ENCODE data around the gene UNC13B. TPM values are rescaled to one million over a fixed set of nuclear protein-coding genes. Genes with fewer than 3 reads are reported as not detected.

The UNC13B gene
- total and polyA plus RNA-seq, 2 donors (not counting 3 experiments of a cell fraction or from before 2014, with no cell fraction given) = 30.1 to 46.2 TPM

DNA sequence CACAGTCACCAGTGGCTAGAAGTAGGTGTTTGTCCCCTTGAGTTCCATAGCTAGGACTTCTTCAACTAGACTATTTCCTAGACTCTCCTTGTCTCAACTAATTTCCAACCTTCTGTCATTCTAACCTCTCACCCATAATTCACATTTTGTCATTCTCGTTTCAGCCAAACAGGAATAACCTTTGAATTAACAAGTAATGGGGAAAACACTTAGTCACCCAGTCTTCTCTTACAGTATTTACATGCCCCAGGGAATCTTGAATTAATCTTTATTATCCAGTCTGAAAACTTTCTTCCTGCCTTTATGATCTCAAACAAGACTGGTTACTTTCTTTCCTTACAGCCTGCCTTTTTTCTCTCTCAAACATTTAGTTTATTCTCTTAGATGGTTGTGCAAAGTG lies 264.8 kb downstream of the UNC13B start:
- CTCF ChIA-PET = no interaction called here
- FAIRE-seq (no peak), DNase-seq (ENCODE audit: low read depth, low spot score) (peak; percentile 14)
- intact Hi-C loops (cut with micrococcal nuclease) (no loop called here), dilution Hi-C loops (cut with MboI; ENCODE audit: extremely low pct_ligation_motif_present, low sequenced_read_pairs) (no loop called here)
- Histone ChIP-seq H3K9me1 (replicated peaks; ENCODE audit: control insufficient read depth, extremely low read depth, insufficient read depth, low read length) (no peaks in the 10 kb centered on the region), H3K36me3 (ENCODE audit: control insufficient read depth in 2 of 2, extremely low read depth in 1 of 2, insufficient read depth in 2 of 2, low read length in 2 of 2) (no peaks in the 10 kb centered on the region), H3K9me3 (replicated peaks; ENCODE audit: control insufficient read depth, insufficient read depth, low read length) (no peaks in the 10 kb centered on the region), H3K4me1 (ENCODE audit: control insufficient read depth, extremely low read depth, insufficient read depth, low read length) (no peaks in the 10 kb centered on the region), H3K9ac (replicated peaks; ENCODE audit: extremely low read depth, insufficient read depth, low read length) (no peak overlapping the region), H3K27me3 (ENCODE audit: control insufficient read depth in 2 of 2, insufficient read depth in 2 of 2, low read length in 2 of 2) (no peaks in the 10 kb centered on the region), H3K27ac (ENCODE audit: insufficient read depth, low read depth, low read length) (no peak overlapping the region), H2AFZ (ENCODE audit: low read depth, low read length) (no peak overlapping the region), H3K4me2 (ENCODE audit: insufficient read depth, low read length) (no peak overlapping the region), H3K79me2 (ENCODE audit: control insufficient read depth, insufficient read depth, low read length) (no peaks in the 10 kb centered on the region), H4K20me1 (replicated peaks; ENCODE audit: control insufficient read depth, extremely low read depth, insufficient read depth, low read length) (no peaks in the 10 kb centered on the region), H3K4me3 (replicated peaks in 1 of 3; ENCODE audit: insufficient read depth in 1 of 3, low read depth in 1 of 3, low read length in 3 of 3) (no peak overlapping the region)
- TF ChIP-seq POLR2A (IDR thresholded peaks at IDR 0.05; ENCODE audit: low read depth, low read length) = no peak
- no peak for TF ChIP-seq POLR2AphosphoS5 (IDR thresholded peaks at IDR 0.05; ENCODE audit: insufficient read depth, low read depth, low read length)
- TF ChIP-seq, protein P1, sequence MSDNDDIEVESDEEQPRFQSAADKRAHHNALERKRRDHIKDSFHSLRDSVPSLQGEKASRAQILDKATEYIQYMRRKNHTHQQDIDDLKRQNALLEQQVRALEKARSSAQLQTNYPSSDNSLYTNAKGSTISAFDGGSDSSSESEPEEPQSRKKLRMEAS (IDR thresholded peaks at IDR 0.05; ENCODE audit: insufficient read depth, insufficient read length) = no peak
- TF ChIP-seq, protein P2, sequence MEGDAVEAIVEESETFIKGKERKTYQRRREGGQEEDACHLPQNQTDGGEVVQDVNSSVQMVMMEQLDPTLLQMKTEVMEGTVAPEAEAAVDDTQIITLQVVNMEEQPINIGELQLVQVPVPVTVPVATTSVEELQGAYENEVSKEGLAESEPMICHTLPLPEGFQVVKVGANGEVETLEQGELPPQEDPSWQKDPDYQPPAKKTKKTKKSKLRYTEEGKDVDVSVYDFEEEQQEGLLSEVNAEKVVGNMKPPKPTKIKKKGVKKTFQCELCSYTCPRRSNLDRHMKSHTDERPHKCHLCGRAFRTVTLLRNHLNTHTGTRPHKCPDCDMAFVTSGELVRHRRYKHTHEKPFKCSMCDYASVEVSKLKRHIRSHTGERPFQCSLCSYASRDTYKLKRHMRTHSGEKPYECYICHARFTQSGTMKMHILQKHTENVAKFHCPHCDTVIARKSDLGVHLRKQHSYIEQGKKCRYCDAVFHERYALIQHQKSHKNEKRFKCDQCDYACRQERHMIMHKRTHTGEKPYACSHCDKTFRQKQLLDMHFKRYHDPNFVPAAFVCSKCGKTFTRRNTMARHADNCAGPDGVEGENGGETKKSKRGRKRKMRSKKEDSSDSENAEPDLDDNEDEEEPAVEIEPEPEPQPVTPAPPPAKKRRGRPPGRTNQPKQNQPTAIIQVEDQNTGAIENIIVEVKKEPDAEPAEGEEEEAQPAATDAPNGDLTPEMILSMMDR (IDR thresholded peaks at IDR 0.05; ENCODE audit: extremely low read depth in 1 of 2, insufficient read depth in 1 of 2, low read depth in 1 of 2, low read length in 2 of 2) = no peak
- no peak for TF ChIP-seq JUN (IDR thresholded peaks at IDR 0.05; ENCODE audit: borderline replicate concordance, insufficient read depth, insufficient read length, low read depth)
- no peak for TF ChIP-seq EZH2 (IDR thresholded peaks at IDR 0.05; ENCODE audit: borderline replicate concordance, low read depth, low read length, severe bottlenecking)
- TF ChIP-seq GATA2 (IDR thresholded peaks at IDR 0.05; ENCODE audit: insufficient read depth, insufficient read length, low read depth, low read length) = no peak
- TF ChIP-seq FOS (IDR thresholded peaks at IDR 0.05; ENCODE audit: borderline replicate concordance, insufficient read depth, low read length) = no peak
- TF ChIP-seq MYC (IDR thresholded peaks at IDR 0.05; ENCODE audit: low read depth, low read length) = no peak
- BruUV-seq (replicated peaks) = no TSS peak
- POLR2A ChIA-PET = no interaction called here

Data from endothelial cell of umbilical vein (primary cell).